CD4-positive, alpha-beta T cell treated with Interleukin-15 for 1 hour (primary cell): ENCODE measurements around the gene UHMK1.
A peak's percentile ranks its signal among the peaks of the same experiment; 100 is the strongest.
"Not testable (repeated sequence)": the region's sequence is repeated elsewhere in the genome, so short reads cannot be mapped to it uniquely, and the experiment has no call there.

Experiments
- DNase-seq: peaks from one replicate; pipeline ENCODE4 v3.0.0-alpha.2; 2020

The UHMK1 gene

DNA sequence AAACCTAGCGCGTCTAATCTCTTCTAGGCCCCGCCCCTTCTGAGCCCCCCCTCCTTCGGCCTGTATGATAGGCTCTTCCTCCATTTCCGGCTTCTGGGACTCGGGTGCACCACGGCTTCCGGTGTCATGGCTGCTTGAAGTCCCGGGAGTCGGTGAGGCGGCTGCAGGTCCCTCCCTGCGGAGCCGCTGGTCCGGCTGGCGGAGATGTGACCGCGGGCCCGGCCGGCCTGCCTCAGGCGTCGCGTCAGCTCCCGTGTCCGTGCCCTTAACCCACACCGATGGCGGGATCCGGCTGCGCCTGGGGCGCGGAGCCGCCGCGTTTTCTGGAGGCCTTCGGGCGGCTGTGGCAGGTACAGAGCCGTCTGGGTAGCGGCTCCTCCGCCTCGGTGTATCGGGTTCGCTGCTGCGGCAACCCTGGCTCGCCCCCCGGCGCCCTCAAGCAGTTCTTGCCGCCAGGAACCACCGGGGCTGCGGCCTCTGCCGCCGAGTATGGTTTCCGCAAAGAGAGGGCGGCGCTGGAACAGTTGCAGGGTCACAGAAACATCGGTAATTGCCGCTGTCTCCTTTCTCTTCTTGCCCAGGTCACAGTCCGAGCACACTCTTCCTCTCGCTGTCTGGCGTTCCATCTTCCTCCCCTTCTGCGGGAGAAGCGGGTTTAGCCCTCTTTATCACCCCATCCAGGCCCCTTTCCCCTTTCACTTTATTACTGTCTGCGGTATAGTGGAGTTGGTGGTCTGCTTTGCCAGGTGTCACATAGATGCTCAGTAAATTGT, at the start of gene UHMK1:
TSS of gene UHMK1 (plus strand) at position 96 of the 773 bp plus-strand sequence. CDS start at position 279, 183 bp downstream.
- peak; percentile 91 for DNase-seq

- not testable (repeated sequence) for DNase-seq
Observed at GRCh38 chr1:162454361-162454760, 43.3 kb upstream of the UHMK1 start.

DNA sequence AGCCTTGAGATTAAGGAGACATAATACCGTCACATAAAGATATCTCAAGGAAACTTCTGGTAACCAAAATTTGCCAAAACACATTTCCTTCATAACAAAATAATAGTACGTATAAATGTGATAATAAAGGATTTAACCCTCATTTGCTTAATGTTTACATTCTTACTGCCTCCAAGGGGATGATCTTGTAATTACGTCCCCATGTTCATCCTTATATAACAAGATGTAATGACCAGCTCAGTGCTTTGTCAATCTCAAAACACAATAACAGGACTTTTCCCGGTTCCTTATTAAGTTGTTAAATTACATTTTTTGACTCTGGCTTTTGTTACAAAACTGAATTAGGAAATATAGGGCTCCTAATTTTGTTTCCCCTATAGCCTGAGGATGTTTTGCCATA, 41.3 kb upstream of the UHMK1 start:
- DNase-seq = no peak

DNA sequence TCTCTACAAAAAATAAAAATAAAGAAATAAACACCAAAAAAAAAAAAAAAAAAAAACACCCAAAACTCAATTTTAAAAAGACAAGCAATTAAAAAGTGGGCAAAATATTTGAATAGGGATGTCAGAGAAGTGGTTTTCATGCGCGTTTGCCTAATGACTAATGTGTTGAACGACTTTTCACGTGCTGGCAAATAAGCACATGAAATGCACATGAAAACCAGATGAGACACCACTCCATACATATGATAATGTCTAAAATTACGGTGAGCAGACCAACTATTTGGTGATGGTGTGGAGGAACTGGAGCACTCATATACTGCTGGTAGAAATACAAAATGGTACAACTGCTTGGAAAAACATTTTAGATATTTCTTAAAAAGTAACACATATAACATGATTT, 39.4 kb upstream of the UHMK1 start:
- no peak for DNase-seq

DNA sequence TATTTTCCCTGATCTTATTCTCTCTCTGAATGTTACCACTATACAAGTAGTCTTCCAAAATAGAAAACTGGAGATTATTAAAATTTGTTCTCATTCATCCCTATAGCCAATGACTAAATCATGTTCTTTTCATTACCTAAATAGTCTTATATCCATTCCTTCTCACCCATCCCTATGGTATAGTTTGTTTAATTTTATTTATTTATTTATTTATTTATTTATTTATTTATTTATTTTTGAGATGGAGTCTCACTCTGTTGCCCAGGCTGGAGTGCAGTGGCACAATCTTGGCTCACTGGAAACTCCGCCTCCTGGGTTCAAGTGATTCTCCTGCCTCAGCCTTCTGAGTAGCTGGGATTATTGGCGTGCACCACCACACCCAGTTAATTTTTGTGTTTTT, 35.2 kb upstream of the UHMK1 start:
- not testable (repeated sequence) for DNase-seq

DNA sequence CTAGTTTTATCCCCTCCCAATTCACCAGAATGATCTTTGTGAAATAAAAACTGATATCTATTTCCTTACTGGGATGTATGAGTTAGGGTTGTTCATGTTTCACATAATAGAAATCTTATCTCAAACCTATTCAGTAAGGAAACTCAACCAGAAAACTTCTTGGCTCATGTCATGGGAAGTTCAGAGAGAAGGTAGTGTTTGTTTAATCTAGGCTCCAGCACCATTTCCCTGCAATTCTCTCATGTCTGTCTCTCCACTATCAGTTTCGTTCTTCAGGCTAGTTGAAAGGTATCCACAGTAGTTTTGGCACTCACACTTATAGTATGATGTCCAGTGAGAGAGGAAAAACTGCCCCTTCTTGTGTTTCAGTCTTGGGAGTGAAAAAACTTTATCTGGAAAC, 34.6 kb upstream of the UHMK1 start:
- DNase-seq = no peak

DNA sequence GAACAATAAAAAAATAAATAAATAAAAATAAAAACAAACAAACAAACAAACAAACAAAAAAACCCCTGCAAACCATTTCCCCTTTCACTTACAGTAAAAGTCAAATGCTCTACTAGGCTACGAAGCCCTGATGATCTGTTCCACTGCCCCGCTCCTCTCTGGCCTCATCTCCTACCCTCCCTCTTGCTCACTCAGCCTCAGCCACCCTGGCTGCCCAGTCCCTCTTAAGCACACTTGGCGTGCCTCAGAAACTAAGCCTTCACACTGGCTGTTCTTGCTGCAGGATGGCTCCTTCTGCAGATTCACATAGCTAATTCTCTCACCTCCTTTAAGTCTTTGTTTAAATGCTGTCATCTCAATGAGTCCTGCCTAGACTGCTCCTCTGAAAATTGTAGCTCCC, 30.8 kb upstream of the UHMK1 start:
- no peak for DNase-seq

DNA sequence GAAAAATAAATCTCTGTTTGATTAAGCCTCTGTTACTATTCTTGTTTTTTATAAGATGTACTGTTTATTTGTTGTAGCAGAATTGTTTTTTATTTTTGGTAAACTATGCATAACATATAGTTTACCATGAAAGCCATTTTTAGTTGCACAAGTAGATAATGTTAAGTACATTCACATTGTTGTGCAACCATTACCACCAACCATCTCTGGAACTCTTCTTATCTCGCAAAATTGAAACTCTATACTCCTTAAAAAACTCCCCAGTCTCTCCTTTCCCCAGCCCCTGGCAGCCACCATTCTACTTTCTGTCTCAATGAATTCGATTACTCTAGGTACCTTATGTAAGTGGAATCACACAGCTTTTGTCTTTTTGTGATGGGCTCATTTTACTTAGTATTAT, 27.4 kb upstream of the UHMK1 start:
- no peak for DNase-seq

GRCh38 chr1:162471290-162471853, 26.2 kb upstream of the UHMK1 start:
- DNase-seq = no peak

DNA sequence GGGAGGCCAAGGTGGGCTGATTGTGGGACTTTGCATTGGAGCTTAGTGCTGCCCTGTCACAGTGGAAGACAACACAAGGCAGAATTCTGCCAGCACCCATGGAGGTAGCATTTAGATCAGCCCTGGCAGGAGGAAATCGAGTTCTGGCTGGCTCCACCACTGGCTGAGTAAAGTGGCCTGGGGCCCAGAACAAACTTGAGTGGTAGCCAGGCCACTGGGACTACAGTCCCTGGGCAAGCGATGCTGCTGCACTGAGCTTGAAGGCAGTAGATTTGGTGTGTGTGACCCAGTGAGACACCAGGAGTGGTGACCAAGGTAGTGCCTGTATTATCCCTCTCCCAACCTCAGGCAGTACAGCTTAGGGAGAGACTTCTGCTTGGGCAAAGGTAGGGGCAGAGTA, 22.5 kb upstream of the UHMK1 start:
- DNase-seq = no peak

DNA sequence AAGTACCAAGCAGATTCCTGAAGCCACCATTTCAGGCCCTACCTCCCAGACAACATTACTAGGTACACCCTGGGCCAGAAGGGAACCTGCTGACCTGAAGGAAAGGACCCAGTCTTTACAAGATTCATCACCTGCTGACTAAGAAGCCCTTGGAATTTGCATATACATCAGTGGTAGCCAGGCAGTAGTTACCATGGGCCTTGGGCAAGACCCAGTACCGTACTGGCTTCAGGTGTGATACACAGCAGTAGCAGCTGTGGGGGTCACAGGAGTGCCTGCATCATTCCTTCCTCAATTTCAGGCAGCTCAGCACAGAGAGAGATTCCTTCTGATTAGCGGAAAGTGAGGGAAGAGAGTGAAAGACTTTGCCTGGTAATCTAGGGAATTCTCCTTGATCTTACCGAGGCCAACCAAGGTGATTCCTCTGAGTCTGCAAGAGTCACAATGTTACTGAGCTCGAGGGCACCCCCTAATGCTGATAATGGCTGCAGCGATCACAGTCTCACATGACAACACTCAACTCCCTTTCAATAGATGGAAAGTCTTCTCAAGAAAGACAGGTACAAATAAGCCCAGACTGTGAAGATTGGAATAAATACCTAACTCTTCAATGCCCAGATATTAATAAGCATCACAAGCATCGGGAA, 22.0 kb upstream of the UHMK1 start:
- no peak for DNase-seq

- DNase-seq = no peak
Observed at GRCh38 chr1:162476620-162477019, 21.0 kb upstream of the UHMK1 start.

DNA sequence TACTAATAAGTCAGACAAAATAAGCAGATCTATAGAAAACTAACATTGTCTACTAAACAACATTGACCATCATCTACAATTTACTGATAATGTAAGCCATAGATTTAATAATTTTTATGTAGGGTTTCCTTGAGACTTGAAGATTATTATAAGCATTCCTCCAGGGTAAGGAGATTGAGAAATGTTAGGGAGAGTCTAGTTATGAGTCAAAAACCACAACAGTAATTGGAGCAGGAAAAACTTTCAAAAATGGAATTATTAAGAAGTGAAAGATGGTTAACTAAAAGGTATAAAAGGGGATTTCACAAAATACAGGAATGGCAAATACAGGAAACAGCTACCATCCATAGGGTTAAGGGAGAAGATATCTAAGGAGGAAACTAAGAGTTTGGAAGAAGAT, 12.4 kb upstream of the UHMK1 start:
- no peak for DNase-seq

GRCh38 chr1:162487241-162487640, 10.4 kb upstream of the UHMK1 start:
- no peak for DNase-seq

- no peak for DNase-seq
Observed at GRCh38 chr1:162488219-162488618, 9.4 kb upstream of the UHMK1 start.

DNA sequence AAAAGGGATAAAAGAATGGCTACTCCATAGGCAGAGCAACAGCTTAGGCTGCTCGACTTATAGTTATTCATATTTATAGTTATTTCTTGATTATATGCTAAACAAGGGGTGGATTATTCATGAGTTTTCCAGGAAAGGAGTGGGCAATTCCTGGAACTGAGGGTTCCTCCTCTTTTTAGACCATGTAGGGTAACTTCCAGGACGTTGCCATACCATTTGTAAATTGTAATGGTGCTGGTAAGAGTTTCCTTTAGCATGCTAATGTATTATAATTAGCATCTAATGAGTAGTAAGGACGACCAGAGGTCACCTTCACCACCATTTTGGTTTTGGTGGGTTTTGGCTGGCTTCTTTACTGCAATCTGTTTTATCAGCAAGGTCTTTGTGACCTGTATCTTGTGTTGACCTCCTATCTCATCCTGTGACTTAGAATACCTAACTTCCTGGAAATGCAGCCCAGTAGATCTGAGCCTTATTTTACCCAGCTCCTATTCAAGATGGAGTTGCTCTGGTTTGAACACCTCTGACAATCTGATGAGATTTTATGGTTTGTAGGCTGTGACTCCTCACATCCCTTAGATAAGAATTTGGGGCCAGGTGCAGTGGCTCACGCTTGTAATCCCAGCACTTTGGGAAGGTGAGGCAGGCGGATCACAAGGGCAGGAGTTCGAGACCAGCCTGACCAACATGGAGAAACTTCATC, 1.9 kb upstream of the UHMK1 start:
- not testable (repeated sequence) for DNase-seq

DNA sequence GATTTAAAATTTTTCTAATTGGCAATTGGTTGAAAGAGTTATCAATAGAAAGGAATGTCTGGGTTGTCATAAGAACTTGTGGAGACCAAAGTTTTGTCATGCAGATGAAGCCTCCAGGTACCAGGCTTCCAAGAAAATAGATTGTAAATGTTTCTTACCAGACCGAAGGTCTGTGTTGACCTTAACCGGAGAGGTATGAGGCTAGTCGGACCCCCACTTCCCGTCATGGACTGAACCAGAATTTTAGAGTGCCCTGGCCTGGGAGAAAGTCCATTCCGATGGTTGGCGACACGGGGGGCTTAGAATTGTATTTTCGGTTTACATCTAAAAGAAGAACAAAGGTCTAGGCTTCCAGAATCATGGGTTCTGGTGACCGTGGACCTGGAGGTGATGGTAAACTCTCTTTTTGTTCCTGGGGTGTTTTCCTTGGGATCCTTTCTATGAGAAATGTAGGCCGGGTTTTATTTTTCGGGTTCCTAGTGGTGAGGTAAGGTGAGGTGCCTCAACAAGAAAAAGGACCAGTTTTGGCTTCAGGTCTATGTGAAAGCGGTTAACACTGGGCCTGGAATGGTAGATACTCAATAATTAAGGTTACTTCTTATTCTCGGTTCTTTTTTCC, 405 bp upstream of the UHMK1 start:
- DNase-seq = no peak

GRCh38 chr1:162498496-162498810, 835 bp downstream of the UHMK1 start:
- DNase-seq = no peak

DNA sequence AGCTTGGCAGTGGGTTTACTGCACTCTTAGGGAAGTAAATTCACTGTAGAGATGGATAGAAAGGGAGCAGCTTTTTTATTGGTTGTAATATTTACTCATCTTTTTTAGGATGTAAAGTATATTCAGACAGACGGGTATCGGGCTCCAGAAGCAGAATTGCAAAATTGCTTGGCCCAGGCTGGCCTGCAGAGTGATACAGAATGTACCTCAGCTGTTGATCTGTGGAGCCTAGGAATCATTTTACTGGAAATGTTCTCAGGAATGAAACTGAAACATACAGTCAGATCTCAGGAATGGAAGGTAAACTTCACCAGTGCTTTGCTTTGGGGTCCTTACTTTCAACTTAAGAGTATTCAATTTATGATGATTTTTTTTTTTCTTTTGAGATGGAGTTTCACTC, 3.2 kb downstream of the UHMK1 start:
- no peak for DNase-seq

GRCh38 chr1:162502077-162502476, 4.5 kb downstream of the UHMK1 start:
- no peak for DNase-seq

DNA sequence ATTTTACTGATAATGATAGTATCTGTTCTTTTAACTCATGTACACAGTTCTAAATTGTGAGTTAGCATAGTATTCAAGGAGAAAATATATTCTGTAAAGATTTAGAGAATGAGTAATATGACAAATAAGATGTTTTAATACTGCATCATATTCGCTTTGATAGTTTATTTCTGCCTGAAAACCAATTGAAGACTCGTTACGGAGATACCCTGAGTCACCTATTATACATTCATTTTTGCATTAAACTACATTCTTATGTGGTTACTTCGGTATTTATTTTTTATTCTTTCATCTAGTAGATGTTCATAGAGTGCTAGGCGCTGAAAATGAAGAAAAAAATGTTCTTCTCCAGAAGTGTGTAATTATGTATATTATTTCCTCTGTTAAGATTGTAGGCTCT, 5.3 kb downstream of the UHMK1 start:
- no peak for DNase-seq

DNA sequence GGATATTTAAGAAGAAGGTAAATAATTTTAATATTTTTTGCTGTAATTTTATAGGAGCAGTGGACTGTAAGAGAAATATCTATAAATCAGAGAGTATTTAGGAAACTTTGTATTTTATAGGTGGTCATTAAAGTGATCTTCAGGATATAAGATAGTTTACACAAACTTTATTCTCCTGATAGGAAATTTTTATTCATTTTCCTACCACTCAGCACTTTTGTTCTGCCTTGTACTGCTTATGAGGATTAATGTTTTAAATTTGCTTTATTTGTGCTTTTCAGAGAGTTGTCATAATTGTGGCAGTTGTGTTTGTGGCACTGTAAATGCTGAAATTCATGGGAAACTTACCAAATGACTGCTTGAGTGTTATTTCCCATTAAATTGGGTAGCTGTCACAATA, 29.7 kb downstream of the UHMK1 start:
- no peak for DNase-seq

GRCh38 chr1:162530307-162530987, 32.8 kb downstream of the UHMK1 start:
- peak; percentile 31 for DNase-seq
